Activated CD4-positive, alpha-beta T cell treated with anti-CD3 and anti-CD28 coated beads, Interleukin-2, amount 50 U/mL, for 1 hour (primary cell): Measurements from ENCODE around the gene FANCC.
"Not testable (repeated sequence)": the region's sequence is repeated elsewhere in the genome, so short reads cannot be mapped to it uniquely, and the experiment has no call there.

Experiments used
- DNase-seq: peaks from one replicate; pipeline ENCODE4 v3.0.0-alpha.2; 2020

Gene FANCC

GRCh38 chr9:95317119-95317892 is at the start of gene FANCC:
TSS of gene FANCC (minus strand) at chr9:95317709. CDS start at chr9:95249291, 68,418 bp downstream.
- peak; percentile 83 for DNase-seq

- DNase-seq = no peak
Observed at GRCh38 chr9:95366731-95367325, 49.3 kb upstream of the FANCC start.

GRCh38 chr9:95365766-95366165 is 48.3 kb upstream of the FANCC start:
- DNase-seq = no peak

GRCh38 chr9:95363051-95363841 is 45.7 kb upstream of the FANCC start:
- no peak for DNase-seq

GRCh38 chr9:95360866-95361265 is 43.4 kb upstream of the FANCC start:
- no peak for DNase-seq

- no peak for DNase-seq
Observed at GRCh38 chr9:95357316-95357715, 39.8 kb upstream of the FANCC start.

- DNase-seq = no peak
Observed at GRCh38 chr9:95355500-95355899, 38.0 kb upstream of the FANCC start.

- no peak for DNase-seq
Observed at GRCh38 chr9:95351051-95351450, 33.5 kb upstream of the FANCC start.

GRCh38 chr9:95350266-95350665 is 32.8 kb upstream of the FANCC start:
- no peak for DNase-seq

GRCh38 chr9:95349091-95350038 is 31.9 kb upstream of the FANCC start:
- DNase-seq = no peak

GRCh38 chr9:95346021-95346420 is 28.5 kb upstream of the FANCC start:
- DNase-seq = no peak

- no peak for DNase-seq
Observed at GRCh38 chr9:95344735-95345325, 27.3 kb upstream of the FANCC start.

- DNase-seq = no peak
Observed at GRCh38 chr9:95343725-95344287, 26.3 kb upstream of the FANCC start.

GRCh38 chr9:95342571-95342970 is 25.1 kb upstream of the FANCC start:
- no peak for DNase-seq

GRCh38 chr9:95341293-95341962 is 23.9 kb upstream of the FANCC start:
- DNase-seq = no peak

- no peak for DNase-seq
Observed at GRCh38 chr9:95338243-95338642, 20.7 kb upstream of the FANCC start.

- peak; percentile 20 for DNase-seq
Observed at GRCh38 chr9:95336281-95336680, 18.8 kb upstream of the FANCC start.

GRCh38 chr9:95333426-95333825 is 15.9 kb upstream of the FANCC start:
- DNase-seq = no peak

- no peak for DNase-seq
Observed at GRCh38 chr9:95332860-95333259, 15.4 kb upstream of the FANCC start.

GRCh38 chr9:95330720-95331404 is 13.4 kb upstream of the FANCC start:
- no peak for DNase-seq

GRCh38 chr9:95329061-95329460 is 11.6 kb upstream of the FANCC start:
- DNase-seq = not testable (repeated sequence)
